Neural progenitor cell (in vitro differentiated cells): ENCODE measurements around the gene TBC1D30. TPM values are rescaled to one million over a fixed set of nuclear protein-coding genes. Genes with fewer than 3 reads are reported as not detected.

Experiments used
- DNase-seq: peaks from one replicate; pipeline ENCODE4 v3.0.0-alpha.2; 2016; ENCODE audit warnings: low spot score
- H2AFZ ChIP-seq: fragments of 200-600 bp; sonication (generic); replicated peaks from 2 replicates; pipeline ENCODE4 v1.6.1; 2016; ENCODE audit warnings: antibody characterized with exemption
- H3F3A ChIP-seq: fragments of 200-600 bp; sonication (generic); 2 replicates; pipeline ENCODE4 v1.6.1; 2016; ENCODE audit warnings: antibody characterized with exemption, low read depth
- H3K27ac ChIP-seq: fragments of 200-600 bp; sonication (generic); 2 replicates; pipeline ENCODE4 v1.5.1; 2016; ENCODE audit warnings: mild to moderate bottlenecking
- H3K27me3 ChIP-seq: fragments of 200-600 bp; sonication (generic); 2 replicates; pipeline ENCODE4 v1.6.1; 2016; ENCODE audit warnings: mild to moderate bottlenecking, moderate library complexity
- H3K36me3 ChIP-seq: fragments of 200-600 bp; sonication (generic); 2 replicates; pipeline ENCODE4 v1.5.1; 2016
- H3K4me1 ChIP-seq: fragments of 200-600 bp; sonication (generic); 2 replicates; pipeline ENCODE4 v1.6.1; 2016; ENCODE audit warnings: mixed run types
- H3K4me2 ChIP-seq: fragments of 200-600 bp; sonication (generic); 2 replicates; pipeline ENCODE4 v1.6.1; 2016
- H3K4me3 ChIP-seq: fragments of 200-600 bp; sonication (generic); 2 replicates; pipeline ENCODE4 v1.5.1; 2016
- H3K79me2 ChIP-seq: fragments of 200-600 bp; sonication (generic); 2 replicates; pipeline ENCODE4 v1.6.1; 2016; ENCODE audit warnings: low read depth
- H3K9ac ChIP-seq: fragments of 200-600 bp; sonication (generic); 2 replicates; pipeline ENCODE4 v1.6.1; 2016
- H3K9me3 ChIP-seq: fragments of 200-600 bp; sonication (generic); 2 replicates; pipeline ENCODE4 v1.5.1; 2016; ENCODE audit warnings: low read depth
- H4K20me1 ChIP-seq: fragments of 200-600 bp; sonication (generic); 2 replicates; pipeline ENCODE4 v1.6.1; 2016; ENCODE audit warnings: low read depth
- H3K27ac Mint-ChIP-seq: 3 replicates; pipeline ENCODE4 v1.8.0; 2021; ENCODE audit warnings: mixed read lengths
- H3K27me3 Mint-ChIP-seq: 2 replicates; pipeline ENCODE4 v1.8.0; 2022; ENCODE audit warnings: low read depth, mild to moderate bottlenecking, inconsistent platforms, moderate library complexity, mixed read lengths; ENCODE audit not compliant: insufficient read depth
- H3K36me3 Mint-ChIP-seq: 3 replicates; pipeline ENCODE4 v1.8.0; 2021; ENCODE audit warnings: mixed read lengths
- H3K4me1 Mint-ChIP-seq: 3 replicates; pipeline ENCODE4 v1.8.0; 2021; ENCODE audit warnings: mixed read lengths
- H3K4me3 Mint-ChIP-seq: 3 replicates; pipeline ENCODE4 v1.8.0; 2021; ENCODE audit warnings: mild to moderate bottlenecking, moderate library complexity, mixed read lengths
- H3K9me3 Mint-ChIP-seq: 3 replicates; pipeline ENCODE4 v1.8.0; 2020; ENCODE audit warnings: mixed read lengths
- CTCF ChIP-seq: fragments of 200-600 bp; sonication (generic); IDR thresholded peaks from 2 replicates; pipeline ENCODE4 v1.5.1; 2017; ENCODE audit warnings: antibody characterized with exemption, mild to moderate bottlenecking
- EZH2 ChIP-seq: fragments of 200-600 bp; sonication (generic); IDR thresholded peaks from 2 replicates; pipeline ENCODE4 v1.6.1; 2017; ENCODE audit warnings: antibody characterized with exemption, mild to moderate bottlenecking, moderate library complexity
- EZH2phosphoT487 ChIP-seq: fragments of 200-600 bp; sonication (generic); IDR thresholded peaks from 2 replicates; pipeline ENCODE4 v1.6.1; 2017; ENCODE audit warnings: antibody characterized with exemption
- total RNA-seq: library from RNA; depleted of rRNA; stranded (reverse); fragments of >200 nt; gene quantifications from 2 replicates; pipeline ENCODE4 v1.2.3, GENCODE V29; 2015; ENCODE audit warnings: low replicate concordance

The TBC1D30 gene
- total RNA-seq, 1 donor from 2014 or later = 9.7 TPM

DNA sequence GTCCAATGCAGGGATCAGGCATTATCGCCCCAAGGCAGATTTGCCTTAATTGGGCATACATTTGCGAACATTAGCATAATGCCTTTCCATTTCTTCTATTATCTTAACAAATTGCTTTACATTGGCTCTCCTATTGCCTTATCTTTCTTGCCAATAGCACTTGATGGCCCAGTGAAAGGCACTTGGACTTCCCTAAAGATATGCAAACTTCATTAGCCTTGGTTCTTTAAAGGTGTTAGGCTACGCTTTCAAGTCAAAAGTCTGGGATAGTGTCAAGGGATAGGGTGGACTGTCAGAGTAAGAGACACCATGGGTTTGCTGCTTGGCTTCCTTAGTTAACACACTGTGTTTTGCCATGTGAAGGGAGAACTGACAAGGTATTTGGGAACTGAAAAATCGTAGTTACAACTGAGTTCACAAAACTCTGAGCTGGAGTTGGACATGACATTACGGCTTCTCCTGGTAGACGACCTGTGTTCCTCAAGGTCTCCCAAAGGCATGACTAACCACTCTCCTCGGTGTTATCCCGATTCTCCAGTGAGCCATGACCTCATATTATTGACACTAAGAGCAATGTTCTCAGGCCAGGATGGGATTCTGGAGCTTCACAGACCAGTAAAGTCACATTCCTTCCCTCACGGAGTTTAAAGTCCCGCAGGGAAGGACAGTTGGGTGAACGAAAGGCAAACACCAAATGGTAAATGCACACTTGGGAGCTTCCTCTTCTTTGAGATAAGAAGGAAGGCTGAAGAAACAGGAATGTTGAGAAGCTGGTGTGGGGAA is 65.2 kb downstream of the TBC1D30 start:
- Histone ChIP-seq H3K4me2 (no peak overlapping the region), H3K9me3 (no peaks in the 10 kb centered on the region), H3K27me3 (no peaks in the 10 kb centered on the region), H3K4me1 (no peaks in the 10 kb centered on the region), H3K9ac (no peak overlapping the region), H3K79me2 (no peaks in the 10 kb centered on the region), H2AFZ (peak overlapping the region; percentile 51), H4K20me1 (no peaks in the 10 kb centered on the region), H3K4me3 (no peak overlapping the region), H3F3A (no peaks in the 10 kb centered on the region), H3K36me3 (no peaks in the 10 kb centered on the region), H3K27ac (no peak overlapping the region)
- Mint-ChIP-seq H3K36me3 (no peaks in the 10 kb centered on the region), H3K4me3 (no peak overlapping the region), H3K4me1 (no peaks in the 10 kb centered on the region), H3K27ac (no peak overlapping the region), H3K9me3 (no peaks in the 10 kb centered on the region), H3K27me3 (peaks cover 9% of the 10 kb centered on the region)
- TF ChIP-seq EZH2phosphoT487 = no peak
- TF ChIP-seq CTCF = no peak
- TF ChIP-seq EZH2 = no peak
- DNase-seq = no peak

DNA sequence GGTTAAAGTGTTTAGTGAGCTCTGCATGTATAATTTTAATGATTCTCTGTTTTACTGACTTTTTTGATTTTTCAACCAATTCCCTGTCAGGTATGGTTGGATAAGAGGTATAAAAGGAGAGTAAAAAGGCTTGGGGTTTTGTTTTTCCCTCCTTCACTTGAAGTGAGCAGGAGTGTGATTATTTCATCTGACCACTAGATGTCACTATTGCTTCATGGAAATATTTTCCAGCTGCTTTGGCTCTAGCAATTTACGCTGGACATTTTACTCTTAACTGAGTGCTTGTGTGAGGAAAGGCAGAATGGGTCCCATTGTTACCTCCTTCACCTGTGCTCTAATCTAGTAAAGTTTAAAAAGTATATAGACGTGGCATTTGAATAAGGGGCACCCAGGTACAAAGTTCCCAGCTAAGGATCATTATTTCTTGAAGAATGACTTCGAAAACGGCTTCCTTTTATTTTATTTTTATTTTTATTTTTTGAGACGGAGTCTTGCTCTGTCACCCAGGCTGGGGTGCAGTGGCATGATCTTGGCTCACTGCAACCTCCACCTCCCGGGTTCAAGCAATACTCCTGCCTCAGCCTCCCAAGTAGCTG is 66.5 kb downstream of the TBC1D30 start:
- Mint-ChIP-seq H3K9me3 (no peaks in the 10 kb centered on the region), H3K36me3 (no peaks in the 10 kb centered on the region), H3K4me3 (no peak overlapping the region), H3K27me3 (peaks cover 9% of the 10 kb centered on the region), H3K27ac (peak overlapping the region; percentile 51), H3K4me1 (no peaks in the 10 kb centered on the region)
- Histone ChIP-seq H3K4me1 (no peaks in the 10 kb centered on the region), H3F3A (no peaks in the 10 kb centered on the region), H3K9me3 (no peaks in the 10 kb centered on the region), H2AFZ (peak overlapping the region; percentile 4), H3K9ac (no peak overlapping the region), H4K20me1 (no peaks in the 10 kb centered on the region), H3K36me3 (no peaks in the 10 kb centered on the region), H3K4me2 (no peak overlapping the region), H3K79me2 (no peaks in the 10 kb centered on the region), H3K27me3 (no peaks in the 10 kb centered on the region), H3K4me3 (no peak overlapping the region), H3K27ac (no peak overlapping the region)
- DNase-seq = peak; percentile 79
- no peak for TF ChIP-seq EZH2phosphoT487
- peak; percentile 80 for TF ChIP-seq CTCF
- no peak for TF ChIP-seq EZH2

- Histone ChIP-seq H3K79me2 (no peaks in the 10 kb centered on the region), H3K9me3 (no peaks in the 10 kb centered on the region), H2AFZ (peak overlapping the region; percentile 13), H3K9ac (no peak overlapping the region), H3K36me3 (no peaks in the 10 kb centered on the region), H3K27me3 (no peaks in the 10 kb centered on the region), H3K27ac (no peak overlapping the region), H3K4me3 (no peak overlapping the region), H3K4me1 (no peaks in the 10 kb centered on the region), H3F3A (no peaks in the 10 kb centered on the region), H4K20me1 (no peaks in the 10 kb centered on the region), H3K4me2 (no peak overlapping the region)
- Mint-ChIP-seq H3K27ac (no peak overlapping the region), H3K27me3 (peaks cover 9% of the 10 kb centered on the region), H3K9me3 (no peaks in the 10 kb centered on the region), H3K36me3 (no peaks in the 10 kb centered on the region), H3K4me3 (no peak overlapping the region), H3K4me1 (no peaks in the 10 kb centered on the region)
- no peak for TF ChIP-seq EZH2
- TF ChIP-seq CTCF = no peak
- no peak for TF ChIP-seq EZH2phosphoT487
- DNase-seq = peak; percentile 27
Observed at GRCh38 chr12:64891629-64892028, 67.2 kb downstream of the TBC1D30 start.
